HG03095 (cell line): ENCODE data around the gene ARL15.
"Not testable (repeated sequence)": the region's sequence is repeated elsewhere in the genome, so short reads cannot be mapped to it uniquely, and the experiment has no call there.

Experiments used
- ATAC-seq: cut with Tn5 transposase; IDR thresholded peaks from one replicate; pipeline ENCODE4 v1.9.1; 2021; ENCODE audit warnings: moderate library complexity; ENCODE audit not compliant: unreplicated experiment

ARL15 gene

GRCh38 chr5:54310433-54311175 is at the start of gene ARL15:
ARL15 (minus strand) TSS chr5:54310573.
- peak; percentile 95 for ATAC-seq

DNA sequence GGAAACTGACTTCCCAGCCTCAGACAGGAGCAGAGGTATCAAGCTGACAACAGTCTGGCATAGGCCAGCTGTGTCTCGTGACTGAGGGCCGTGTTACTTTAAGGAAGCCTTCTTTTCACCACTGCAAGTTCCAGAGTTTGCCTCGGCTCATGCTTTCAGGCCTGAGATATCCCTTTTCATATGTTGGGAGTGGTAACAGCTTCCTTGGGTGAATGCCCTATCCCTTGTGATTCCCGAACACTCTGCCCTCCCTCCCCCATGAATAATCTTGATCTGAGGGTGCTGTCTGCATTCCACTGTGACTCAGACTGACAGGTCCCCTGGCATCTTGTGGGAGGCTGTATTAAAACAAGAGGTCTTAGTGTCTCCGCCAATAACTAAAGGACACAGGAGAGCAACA is 49.7 kb upstream of the ARL15 start:
- ATAC-seq = no peak

DNA sequence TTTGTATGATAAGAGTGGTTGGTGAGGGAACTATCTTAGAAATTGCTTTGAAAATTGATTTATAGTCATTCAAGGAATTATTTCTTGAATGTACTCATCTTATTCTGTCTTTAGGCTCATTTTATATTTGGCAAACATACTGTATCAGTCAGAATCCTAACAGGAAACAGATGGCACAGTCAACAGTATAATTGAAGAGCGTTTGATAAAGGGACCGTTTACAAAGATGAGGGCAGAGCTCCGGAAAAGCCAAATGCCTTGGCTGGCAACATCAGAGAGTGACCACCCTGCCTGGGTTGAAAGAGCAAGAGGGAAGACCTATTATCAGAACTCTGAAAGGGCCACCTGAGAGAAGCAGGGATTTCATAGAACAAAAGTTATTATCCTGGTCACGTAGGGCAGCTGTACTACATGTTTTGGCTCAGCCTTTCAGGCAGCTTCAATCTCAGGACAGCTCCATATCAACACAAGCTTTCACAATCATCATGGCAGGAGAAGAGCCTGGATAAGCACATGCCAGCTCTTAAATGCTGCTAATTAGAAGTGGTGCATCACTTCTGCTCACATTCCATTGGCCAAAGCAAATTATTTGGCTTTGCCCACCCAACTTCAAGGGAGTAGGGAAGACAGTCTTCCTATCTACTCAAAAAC is 47.2 kb upstream of the ARL15 start:
- no peak for ATAC-seq

DNA sequence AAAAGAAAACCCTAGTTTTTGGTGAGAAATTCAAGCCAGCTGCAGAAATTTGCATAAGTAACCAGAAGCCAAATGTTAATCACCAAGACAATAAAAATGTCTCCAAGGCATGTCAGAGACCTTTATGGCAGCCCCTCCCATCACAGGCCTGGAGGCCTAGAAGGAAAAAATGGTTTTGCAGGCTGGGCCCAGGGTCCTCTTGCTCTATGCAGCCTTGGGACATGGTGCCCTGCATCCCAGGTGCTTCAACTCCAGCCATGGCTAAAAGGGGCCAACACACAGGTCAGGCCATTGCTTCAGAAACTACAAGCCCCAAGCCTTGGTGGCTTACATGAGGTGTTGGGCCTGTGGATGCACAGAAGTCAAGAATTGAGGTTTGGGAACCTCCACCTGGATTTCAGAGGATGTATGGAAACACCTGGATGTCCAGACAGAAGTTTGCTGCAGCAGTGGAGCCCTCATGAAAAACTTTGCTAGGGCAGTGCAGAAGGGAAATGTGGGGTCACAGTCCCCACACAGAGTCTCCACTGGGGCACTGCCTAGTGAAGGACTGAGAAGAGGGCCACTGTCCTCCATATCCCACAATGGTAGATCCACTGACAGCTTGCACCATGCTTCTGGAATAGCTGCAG is 43.7 kb upstream of the ARL15 start:
- not testable (repeated sequence) for ATAC-seq

DNA sequence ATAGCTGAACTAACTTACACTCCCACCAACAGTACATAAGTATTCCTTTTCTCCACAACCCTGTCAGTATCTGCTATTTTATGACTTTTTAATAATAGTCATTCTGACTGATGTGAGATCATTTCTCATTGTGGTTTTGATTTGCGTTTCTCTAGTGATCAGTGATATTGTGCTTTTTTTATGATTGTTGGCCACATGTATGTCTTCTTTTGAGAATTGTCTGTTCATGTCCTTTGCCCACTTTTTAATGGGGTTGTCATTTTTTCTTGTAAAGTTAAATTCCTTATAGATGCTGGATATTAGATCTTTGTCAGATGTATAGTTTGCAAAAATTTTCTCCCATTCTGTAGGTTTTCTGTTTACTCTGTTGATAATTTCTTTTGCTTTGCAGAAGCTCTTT is 42.2 kb upstream of the ARL15 start:
- not testable (repeated sequence) for ATAC-seq

- no peak for ATAC-seq
These were observed 37.0 kb upstream of the ARL15 start for GRCh38 chr5:54347221-54347865.

DNA sequence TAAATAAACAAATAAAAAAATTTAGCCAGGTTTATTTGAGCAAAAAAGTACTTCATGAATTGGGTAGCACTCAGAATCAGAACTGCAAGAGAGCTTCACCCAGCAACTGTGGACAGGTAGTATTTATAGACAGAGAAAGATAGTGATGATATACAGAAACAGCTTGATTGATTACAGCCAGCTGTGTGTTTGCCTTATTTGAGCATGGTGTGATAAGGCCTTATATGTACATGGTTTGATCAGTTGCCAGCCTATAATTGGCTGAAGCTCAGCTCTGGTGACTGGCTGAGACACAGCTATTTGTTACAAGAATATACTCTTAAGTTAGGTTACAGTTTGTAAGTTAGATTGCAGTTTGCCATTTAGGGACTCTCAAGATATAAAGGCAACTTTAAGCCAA is 34.3 kb upstream of the ARL15 start:
- no peak for ATAC-seq

GRCh38 chr5:54341971-54342370 is 31.6 kb upstream of the ARL15 start:
- ATAC-seq = no peak

DNA sequence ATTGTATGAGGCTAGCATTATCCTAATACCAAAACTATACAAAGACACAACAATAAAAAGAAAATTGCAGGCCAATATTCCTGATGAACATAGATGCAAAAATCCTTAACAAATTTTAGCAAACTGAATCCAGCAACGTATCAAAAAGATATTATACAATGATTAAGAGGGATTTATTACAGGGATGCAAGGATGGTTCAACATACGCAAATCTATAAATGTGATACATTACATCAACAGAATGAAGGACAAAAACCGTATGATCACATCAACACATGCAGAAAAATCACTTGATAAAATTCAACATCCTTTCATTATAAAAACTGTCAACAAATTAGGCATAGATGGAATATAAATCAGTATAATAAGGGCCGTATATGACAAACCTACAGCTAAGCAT is 27.1 kb upstream of the ARL15 start:
- no peak for ATAC-seq

DNA sequence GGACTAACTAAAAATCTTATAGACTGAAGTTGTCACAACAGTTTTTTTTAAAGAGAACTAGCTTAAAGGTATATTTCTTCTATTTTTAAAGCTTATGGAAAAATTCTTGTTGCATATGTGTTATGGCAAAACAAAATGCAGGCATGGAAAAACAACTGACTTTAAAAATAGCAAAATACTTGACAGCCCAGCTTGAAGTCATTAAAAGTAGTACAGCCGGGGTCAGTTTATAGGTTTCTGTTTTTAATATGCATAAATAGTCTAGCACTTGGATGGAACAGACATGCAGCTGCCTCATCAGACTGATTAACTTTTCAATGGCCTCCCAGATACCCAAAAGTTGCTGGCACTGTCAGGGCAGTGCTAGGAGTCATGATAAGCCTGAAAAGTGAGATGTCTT is 22.3 kb upstream of the ARL15 start:
- no peak for ATAC-seq

- ATAC-seq = no peak
These were observed 19.6 kb upstream of the ARL15 start for GRCh38 chr5:54329731-54330709.

DNA sequence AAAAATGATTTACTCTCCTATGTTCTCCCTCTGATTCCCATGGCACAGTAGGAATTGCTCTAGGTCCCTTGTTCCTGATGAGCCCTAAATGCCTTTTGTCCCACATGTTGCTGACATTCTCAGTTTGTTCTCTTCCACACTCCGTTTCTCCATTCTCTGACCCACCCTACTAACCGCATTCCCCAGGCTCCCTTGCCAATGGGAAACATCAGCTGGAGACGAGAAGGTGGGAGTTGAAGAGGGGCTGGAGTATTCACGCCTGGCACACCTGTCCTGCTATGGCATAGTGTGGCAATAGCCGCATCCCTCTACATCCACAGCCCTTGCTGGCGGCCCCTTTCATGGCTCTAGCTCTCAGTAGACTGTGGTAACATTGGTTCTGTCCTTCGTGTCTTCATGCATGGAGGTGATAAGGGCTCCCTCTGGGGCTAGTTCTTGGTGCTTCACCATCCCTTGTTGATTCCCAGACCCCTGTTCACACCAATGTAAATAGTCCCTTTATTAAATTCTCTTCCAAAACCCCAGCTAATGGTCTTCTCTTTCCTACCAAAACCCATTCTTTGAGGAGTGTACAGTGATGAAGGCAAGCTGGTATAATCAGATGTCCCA is 16.4 kb upstream of the ARL15 start:
- ATAC-seq = no peak

GRCh38 chr5:54325610-54326311 is 15.4 kb upstream of the ARL15 start:
- ATAC-seq = no peak

DNA sequence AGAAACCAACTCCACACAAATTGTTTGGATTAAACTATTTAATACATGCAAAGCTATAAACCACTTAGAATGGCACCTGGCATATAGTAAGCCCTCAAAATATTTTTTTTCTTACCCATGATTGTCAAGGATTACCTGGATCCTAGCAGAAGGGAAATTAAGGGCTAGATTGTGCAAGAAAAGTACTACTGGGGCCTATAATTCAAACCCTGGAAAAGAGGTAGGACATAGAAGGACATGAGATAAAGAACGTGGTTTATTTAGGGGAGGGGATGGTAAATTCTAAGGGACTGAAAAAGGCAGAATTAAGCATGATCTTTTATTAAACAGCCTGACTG is 14.9 kb upstream of the ARL15 start:
- no peak for ATAC-seq

- no peak for ATAC-seq
These were observed 14.4 kb upstream of the ARL15 start for GRCh38 chr5:54324651-54325271.

DNA sequence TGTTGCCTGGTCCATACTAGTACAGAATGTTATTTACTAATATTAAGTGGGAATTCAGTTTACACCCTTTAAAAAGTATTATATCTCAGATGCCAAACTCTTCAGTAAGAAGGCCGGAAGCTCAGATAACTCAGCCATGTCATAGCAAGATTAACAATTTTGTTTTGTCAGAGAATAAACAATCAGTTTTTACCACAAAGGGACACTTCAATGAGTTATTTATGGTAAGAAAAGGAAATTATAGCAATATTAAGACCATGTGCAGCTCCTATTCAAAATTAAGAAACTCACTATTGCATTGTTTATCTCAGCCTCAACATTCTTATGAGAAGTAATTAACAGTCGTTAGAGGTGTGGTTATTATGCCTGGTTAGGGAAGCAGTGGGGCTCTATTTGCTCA is 13.1 kb upstream of the ARL15 start:
- no peak for ATAC-seq

DNA sequence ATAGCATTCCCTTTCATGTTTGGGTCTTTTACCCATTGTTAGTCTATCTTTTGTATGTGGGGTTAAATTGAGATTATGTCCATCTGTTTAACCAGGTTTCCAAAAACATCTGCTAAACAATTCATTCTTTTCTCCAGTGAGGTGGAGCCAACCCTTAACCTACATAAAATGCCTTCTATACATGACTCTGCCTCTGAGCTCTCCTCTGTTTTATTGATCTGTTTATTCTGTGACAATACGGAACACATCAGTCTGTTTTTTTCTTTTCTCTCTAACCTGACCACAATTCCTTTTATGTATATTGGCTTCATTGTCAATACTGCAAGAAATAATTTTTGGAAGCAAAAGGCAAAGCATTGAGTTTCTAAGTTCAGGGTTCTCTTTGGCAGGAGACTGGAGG is 9.9 kb upstream of the ARL15 start:
- no peak for ATAC-seq

DNA sequence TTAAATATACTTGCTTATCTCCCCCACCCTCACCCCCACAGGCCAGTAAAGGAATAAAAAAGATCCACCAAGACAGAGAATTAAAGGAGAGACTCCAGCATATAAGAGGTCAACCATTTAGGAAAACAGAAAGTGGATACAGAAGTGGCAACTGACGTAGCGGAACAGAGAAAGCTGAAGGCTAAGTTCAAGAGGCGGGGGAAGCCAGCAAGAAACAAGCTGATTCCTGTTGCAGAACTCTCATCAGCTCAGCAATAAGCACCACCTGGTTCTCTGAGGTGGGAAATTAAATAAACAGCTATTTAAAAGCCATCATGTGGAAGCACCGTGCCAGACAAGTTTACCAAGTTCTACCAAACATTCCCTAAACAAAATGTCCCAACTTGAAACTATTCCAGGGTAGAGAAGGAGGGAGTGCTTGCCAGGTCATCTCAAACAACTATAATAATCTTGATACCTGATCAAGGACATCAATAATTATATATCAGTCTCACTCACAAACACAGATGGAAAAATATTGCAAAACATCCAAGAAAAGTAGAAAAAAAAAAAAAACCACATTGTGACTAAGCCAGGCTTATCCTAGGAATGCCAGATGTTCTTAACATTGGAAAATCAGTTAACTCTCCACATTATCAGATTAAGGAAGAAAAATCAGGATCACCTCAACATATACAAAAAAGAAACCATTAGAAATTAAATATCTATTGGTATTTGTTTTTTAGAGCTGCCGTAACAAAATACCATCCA is 7.3 kb upstream of the ARL15 start:
- ATAC-seq = no peak
